Mucosa of stomach (tissue), 1 donor: ENCODE results near the gene NKD1.

Experiments used
- H3K27me3 ChIP-seq: one replicate; pipeline ENCODE4 v1.7.0; 2013; ENCODE audit warnings: mild to moderate bottlenecking, low read length; ENCODE audit not compliant: control insufficient read depth, insufficient read depth
- H3K36me3 ChIP-seq: one replicate; pipeline ENCODE4 v1.7.0; 2013; ENCODE audit warnings: low read length; ENCODE audit not compliant: control insufficient read depth, insufficient read depth
- H3K4me1 ChIP-seq: one replicate; pipeline ENCODE4 v1.7.0; 2013; ENCODE audit warnings: mild to moderate bottlenecking, low read length; ENCODE audit not compliant: control insufficient read depth, insufficient read depth
- H3K4me3 ChIP-seq: one replicate; pipeline ENCODE4 v1.7.0; 2013; ENCODE audit warnings: low read length
- H3K9ac ChIP-seq: one replicate; pipeline ENCODE4 v1.7.0; 2013; ENCODE audit warnings: mild to moderate bottlenecking, low read length, moderate library complexity
- H3K9me3 ChIP-seq: one replicate; pipeline ENCODE4 v1.7.0; 2013; ENCODE audit warnings: mild to moderate bottlenecking, low read length, moderate library complexity; ENCODE audit not compliant: control insufficient read depth
- donor health status: Pancreatic carcinoma.

Gene NKD1

GRCh38 chr16:50668368-50669008 lies 120.3 kb downstream of the NKD1 start:
- H3K9ac ChIP-seq, result no peak overlapping the region
- no peaks in the 10 kb centered on the region for H3K36me3 ChIP-seq
- no peak overlapping the region for H3K4me3 ChIP-seq

GRCh38 chr16:50669741-50670140 lies 121.5 kb downstream of the NKD1 start:
- H3K36me3 ChIP-seq, result no peaks in the 10 kb centered on the region
- peaks cover 12% of the 10 kb centered on the region for H3K4me1 ChIP-seq
- H3K27me3 ChIP-seq, result no peaks in the 10 kb centered on the region
- peaks cover 5% of the 10 kb centered on the region for H3K9me3 ChIP-seq
- H3K4me3 ChIP-seq, result no peak overlapping the region
- no peak overlapping the region for H3K9ac ChIP-seq

More at GRCh38 chr16:50668368-50669008, 120.3 kb downstream of the NKD1 start:
- Histone ChIP-seq H3K4me1 (peaks cover 12% of the 10 kb centered on the region), H3K27me3 (no peaks in the 10 kb centered on the region), H3K9me3 (peaks cover 5% of the 10 kb centered on the region)

GRCh38 chr16:50670476-50670875 lies 122.3 kb downstream of the NKD1 start:
- H3K9ac ChIP-seq, result no peak overlapping the region
- peaks cover 5% of the 10 kb centered on the region for H3K9me3 ChIP-seq
- no peaks in the 10 kb centered on the region for H3K27me3 ChIP-seq
- peaks cover 7% of the 10 kb centered on the region for H3K4me1 ChIP-seq
- H3K4me3 ChIP-seq, result no peak overlapping the region
- no peaks in the 10 kb centered on the region for H3K36me3 ChIP-seq

GRCh38 chr16:50671644-50672260 lies 123.6 kb downstream of the NKD1 start:
- Histone ChIP-seq H3K36me3 (no peaks in the 10 kb centered on the region), H3K27me3 (no peaks in the 10 kb centered on the region), H3K9ac (no peak overlapping the region), H3K4me1 (peaks cover 7% of the 10 kb centered on the region), H3K9me3 (peaks cover 5% of the 10 kb centered on the region), H3K4me3 (no peak overlapping the region)

GRCh38 chr16:50673496-50674275 lies 125.5 kb downstream of the NKD1 start:
- Histone ChIP-seq H3K4me3 (no peak overlapping the region), H3K9me3 (peaks cover 5% of the 10 kb centered on the region), H3K4me1 (no peaks in the 10 kb centered on the region), H3K9ac (no peak overlapping the region), H3K27me3 (no peaks in the 10 kb centered on the region), H3K36me3 (no peaks in the 10 kb centered on the region)

GRCh38 chr16:50674831-50675230 lies 126.6 kb downstream of the NKD1 start:
- Histone ChIP-seq H3K9ac (no peak overlapping the region), H3K27me3 (no peaks in the 10 kb centered on the region), H3K9me3 (peaks cover 5% of the 10 kb centered on the region), H3K4me1 (no peaks in the 10 kb centered on the region), H3K4me3 (no peak overlapping the region), H3K36me3 (no peaks in the 10 kb centered on the region)

- peaks cover 5% of the 10 kb centered on the region for H3K9me3 ChIP-seq
- no peak overlapping the region for H3K4me3 ChIP-seq
- H3K36me3 ChIP-seq, result no peaks in the 10 kb centered on the region
- no peak overlapping the region for H3K9ac ChIP-seq
- no peaks in the 10 kb centered on the region for H3K4me1 ChIP-seq
- H3K27me3 ChIP-seq, result no peaks in the 10 kb centered on the region
These were observed 127.8 kb downstream of the NKD1 start for GRCh38 chr16:50675686-50676610.

- no peaks in the 10 kb centered on the region for H3K36me3 ChIP-seq
- no peak overlapping the region for H3K9ac ChIP-seq
- H3K27me3 ChIP-seq, result no peaks in the 10 kb centered on the region
- no peaks in the 10 kb centered on the region for H3K4me1 ChIP-seq
- peaks cover 3% of the 10 kb centered on the region for H3K9me3 ChIP-seq
- H3K4me3 ChIP-seq, result no peak overlapping the region
These were observed 128.6 kb downstream of the NKD1 start for GRCh38 chr16:50676684-50677225.

- Histone ChIP-seq H3K9ac (no peak overlapping the region), H3K27me3 (no peaks in the 10 kb centered on the region), H3K36me3 (no peaks in the 10 kb centered on the region), H3K4me1 (no peaks in the 10 kb centered on the region), H3K9me3 (no peaks in the 10 kb centered on the region), H3K4me3 (no peak overlapping the region)
These were observed 129.2 kb downstream of the NKD1 start for GRCh38 chr16:50677351-50677750.

GRCh38 chr16:50678531-50678930 lies 130.3 kb downstream of the NKD1 start:
- H3K9ac ChIP-seq, result no peak overlapping the region
- H3K4me1 ChIP-seq, result no peaks in the 10 kb centered on the region
- no peaks in the 10 kb centered on the region for H3K27me3 ChIP-seq
- H3K4me3 ChIP-seq, result no peak overlapping the region
- H3K36me3 ChIP-seq, result no peaks in the 10 kb centered on the region
- H3K9me3 ChIP-seq, result no peaks in the 10 kb centered on the region

GRCh38 chr16:50679266-50679665 lies 131.1 kb downstream of the NKD1 start:
- no peaks in the 10 kb centered on the region for H3K4me1 ChIP-seq
- H3K4me3 ChIP-seq, result no peak overlapping the region
- no peaks in the 10 kb centered on the region for H3K9me3 ChIP-seq
- H3K27me3 ChIP-seq, result no peaks in the 10 kb centered on the region
- H3K36me3 ChIP-seq, result no peaks in the 10 kb centered on the region
- no peak overlapping the region for H3K9ac ChIP-seq
